Breast epithelium (tissue), 4 donors: ENCODE measurements around the gene ZC4H2. TPM values are rescaled to one million over a fixed set of nuclear protein-coding genes. Genes with fewer than 3 reads are reported as not detected.

Experiments
- DNase-seq, 2 donors: peaks; one replicate each; pipeline ENCODE4 v3.0.0-alpha.2; 2019; ENCODE audit warnings: low spot score in 2 of 2
- H3K27ac ChIP-seq, 2 donors: fragments of 200-600 bp; sonication (generic) in 1 of 2; one replicate each; pipeline ENCODE4 v1.5.1; 2016 to 2019; ENCODE audit warnings: mild to moderate bottlenecking in 1 of 2
- H3K27me3 ChIP-seq, 2 donors: fragments of 200-600 bp; sonication (generic) in 1 of 2; one replicate each; pipeline versions ENCODE4 v1.5.1 to v1.6.0; 2017 to 2019; ENCODE audit warnings: control low read depth in 1 of 2, mild to moderate bottlenecking in 1 of 2
- H3K36me3 ChIP-seq: fragments of 200-600 bp; one replicate; pipeline ENCODE4 v1.5.1; 2019
- H3K4me1 ChIP-seq, 2 donors: fragments of 200-600 bp; sonication (generic); one replicate each; pipeline ENCODE4 v1.5.1; 2016 to 2019; ENCODE audit warnings: control low read depth in 1 of 2
- H3K4me3 ChIP-seq, 3 donors: fragments of 200-600 bp; sonication (generic); 1 replicate in 2 of 3; 2 replicates in 1 of 3; pipeline ENCODE4 v1.5.1; 2016 to 2019; ENCODE audit warnings: mild to moderate bottlenecking in 3 of 3, moderate library complexity in 2 of 3
- H3K9me3 ChIP-seq, 2 donors: fragments of 200-600 bp; sonication (generic) in 1 of 2; one replicate each; pipeline ENCODE4 v1.5.1; 2016 to 2019; ENCODE audit warnings: control low read depth in 1 of 2
- CTCF ChIP-seq, 3 donors: fragments of 450-650 bp; IDR thresholded peaks; one replicate each; pipeline ENCODE4 v1.5.1; 2016 to 2017; ENCODE audit warnings: antibody characterized with exemption in 3 of 3, mild to moderate bottlenecking in 3 of 3, moderate library complexity in 3 of 3
- POLR2A ChIP-seq: fragments of 450-650 bp; IDR thresholded peaks from one replicate; pipeline ENCODE4 v1.6.1; 2016; ENCODE audit warnings: antibody characterized with exemption, mild to moderate bottlenecking, moderate library complexity
- POLR2AphosphoS5 ChIP-seq, 3 donors: sonication (generic); formaldehyde crosslinking; IDR thresholded peaks; one replicate each; pipeline ENCODE4 v1.6.1; 2017; ENCODE audit warnings: antibody characterized with exemption in 3 of 3
- intact Hi-C: fragments of 100-400 bp; cut with DNase I; formaldehyde crosslinking; loops from one replicate; pipeline ENCODE4 v1.15.1; 2023; ENCODE audit warnings: low total_unique reads
- total RNA-seq, 3 donors: library from RNA; depleted of rRNA; stranded (reverse); fragments of >200 nt; gene quantifications; one replicate each; pipeline ENCODE4 v1.1.0, GENCODE V29; 2016

Gene ZC4H2
- total RNA-seq, 3 donors from 2014 or later, result 4.6 to 15.2 (median 6.6) TPM

- no peak overlapping the region for H3K4me3 ChIP-seq
- intact Hi-C loops, result no loop called here
- no peaks in the 10 kb centered on the region for H3K4me1 ChIP-seq
- H3K27me3 ChIP-seq, result peaks cover 0 to 4% of the 10 kb centered on the region in 2 donors
- no peak for DNase-seq
- no peaks in the 10 kb centered on the region for H3K36me3 ChIP-seq
- H3K27ac ChIP-seq, result no peak overlapping the region
- TF ChIP-seq CTCF (IDR thresholded peaks at IDR 0.05) (no peak), POLR2AphosphoS5 (IDR thresholded peaks at IDR 0.05) (no peak), POLR2A (no peak)
- H3K9me3 ChIP-seq, result peaks cover 15 to 28% of the 10 kb centered on the region in 2 donors
Measured at GRCh38 chrX:64996805-64997204, 20.6 kb upstream of the ZC4H2 start.

DNA sequence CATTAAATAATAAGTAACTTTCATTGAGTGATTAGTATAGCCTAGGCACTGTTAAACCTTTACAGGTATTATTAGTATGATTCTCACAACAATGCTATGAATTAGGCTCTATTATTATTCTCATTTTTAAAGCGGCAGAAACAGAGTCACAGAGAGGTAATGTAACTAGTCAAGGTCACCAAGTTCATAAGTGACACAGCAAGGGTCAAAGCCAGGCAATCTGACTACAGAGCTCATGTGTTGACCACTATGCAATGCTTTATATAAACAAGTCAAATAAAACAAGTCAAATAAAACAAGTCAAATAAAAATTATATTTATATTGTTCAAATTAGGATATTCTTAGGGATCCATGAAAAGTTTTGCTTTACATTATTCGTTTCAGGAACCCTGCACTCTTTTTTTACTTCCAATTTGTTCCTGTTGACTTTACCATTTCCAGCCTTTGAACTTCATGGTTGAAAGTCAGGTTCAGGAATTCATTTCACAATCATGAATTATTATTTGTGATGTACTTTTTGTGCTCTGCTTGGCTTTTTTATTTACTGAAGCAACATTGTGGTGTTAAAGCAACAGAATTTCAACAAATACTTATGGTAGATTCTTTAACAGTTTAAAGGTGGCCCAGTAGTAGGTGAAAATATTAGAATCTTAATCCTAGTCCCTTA, 18.0 kb upstream of the ZC4H2 start:
- intact Hi-C loops, result no loop called here
- peaks cover 0 to 4% of the 10 kb centered on the region in 2 donors for H3K27me3 ChIP-seq
- H3K9me3 ChIP-seq, result peaks cover 4 to 19% of the 10 kb centered on the region in 2 donors
- no peak overlapping the region for H3K27ac ChIP-seq
- TF ChIP-seq CTCF (IDR thresholded peaks at IDR 0.05) (no peak), POLR2A (no peak), POLR2AphosphoS5 (IDR thresholded peaks at IDR 0.05) (no peak)
- H3K36me3 ChIP-seq, result no peaks in the 10 kb centered on the region
- H3K4me1 ChIP-seq, result no peaks in the 10 kb centered on the region
- no peak overlapping the region for H3K4me3 ChIP-seq
- DNase-seq, result no peak

DNA sequence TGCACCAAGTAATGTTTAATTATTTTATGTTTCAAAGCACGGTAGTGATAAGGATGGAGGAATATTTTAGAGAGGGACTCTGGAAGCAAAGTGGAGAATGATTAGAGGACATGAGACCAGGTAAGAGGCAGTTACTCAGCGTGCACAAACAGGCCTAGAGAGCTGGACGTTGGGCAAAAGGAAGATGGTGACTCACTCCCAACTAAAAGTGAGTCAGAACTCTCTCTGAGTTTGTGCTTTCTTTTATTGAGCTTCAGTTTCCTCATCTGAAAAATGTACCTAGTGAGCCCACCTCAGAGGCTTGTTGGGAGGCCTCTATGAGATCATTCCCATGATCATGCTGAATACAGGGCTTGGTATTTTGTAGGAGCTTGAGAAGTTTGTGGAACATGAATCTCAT, 1.6 kb upstream of the ZC4H2 start:
- H3K9me3 ChIP-seq, result no peaks in the 10 kb centered on the region
- DNase-seq, result no peak
- no peaks in the 10 kb centered on the region for H3K36me3 ChIP-seq
- H3K27ac ChIP-seq, result no peak overlapping the region
- no peak for TF ChIP-seq POLR2AphosphoS5 (IDR thresholded peaks at IDR 0.05)
- no peak for TF ChIP-seq CTCF (IDR thresholded peaks at IDR 0.05)
- TF ChIP-seq POLR2A, result no peak
- no peaks in the 10 kb centered on the region for H3K4me1 ChIP-seq
- H3K27me3 ChIP-seq, result peaks cover 0 to 21% of the 10 kb centered on the region in 2 donors
- no peak overlapping the region for H3K4me3 ChIP-seq
- intact Hi-C loops, result no loop called here

DNA sequence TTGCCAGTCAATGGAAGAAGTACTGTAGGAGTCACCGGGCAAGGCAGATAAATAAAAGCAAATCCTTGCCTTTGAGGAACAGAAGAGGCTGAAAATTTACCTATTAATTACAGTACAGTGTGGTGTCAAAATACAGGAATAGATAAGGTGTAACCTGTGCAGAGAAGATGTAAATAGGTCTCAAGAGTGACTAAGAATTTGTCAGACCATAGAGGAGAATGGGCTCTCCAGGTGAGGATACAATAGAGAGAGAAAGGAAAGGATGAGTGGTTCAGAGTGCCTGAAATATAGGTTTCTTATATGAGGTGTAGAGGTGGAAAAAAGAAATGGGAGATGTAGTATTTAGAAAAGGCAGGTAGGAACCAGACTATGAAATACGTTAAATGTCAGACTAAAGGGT, 801 bp upstream of the ZC4H2 start:
- no peaks in the 10 kb centered on the region for H3K36me3 ChIP-seq
- peak overlapping the region in 2 of 3 donors; percentile 55 to 61 for H3K4me3 ChIP-seq

GRCh38 chrX:64976673-64977040, 407 bp upstream of the ZC4H2 start:
- Histone ChIP-seq H3K4me1 (no peaks in the 10 kb centered on the region), H3K9me3 (no peaks in the 10 kb centered on the region), H3K36me3 (no peaks in the 10 kb centered on the region), H3K4me3 (peak overlapping the region; percentile 54 to 61 (median 55)), H3K27ac (no peak overlapping the region), H3K27me3 (peaks cover 0 to 21% of the 10 kb centered on the region in 2 donors)
- no peak for TF ChIP-seq CTCF (IDR thresholded peaks at IDR 0.05)
- no peak for DNase-seq
- intact Hi-C loops, result no loop called here

More for the DNA sequence above, 801 bp upstream of the ZC4H2 start:
- Histone ChIP-seq H3K27ac (no peak overlapping the region), H3K27me3 (peaks cover 0 to 21% of the 10 kb centered on the region in 2 donors), H3K9me3 (no peaks in the 10 kb centered on the region), H3K4me1 (no peaks in the 10 kb centered on the region)
- intact Hi-C loops, result no loop called here
- DNase-seq, result no peak
- TF ChIP-seq POLR2AphosphoS5 (IDR thresholded peaks at IDR 0.05), result no peak
- TF ChIP-seq CTCF (IDR thresholded peaks at IDR 0.05), result no peak
